OCI-LY7 (cell line): Measurements from ENCODE around the gene WWOX. TPM values are rescaled to one million over a fixed set of nuclear protein-coding genes. Genes with fewer than 3 reads are reported as not detected.

Experiments
- BruUV-seq: library from RNA; stranded (reverse); fragments of 400-500 nt; replicated peaks from 2 replicates; lab custom pipeline; 2021; lab: Mats Ljungman, UMichigan
- CTCF ChIA-PET: fragments of 300-600 bp; sonication (Branson Sonifier 250); formaldehyde crosslinking; loops from one replicate; lab custom pipeline; 2022; ENCODE audit warnings: antibody characterized with exemption; ENCODE audit not compliant: unreplicated experiment; lab: Charles Lee
- POLR2A ChIA-PET: fragments of 300-600 bp; sonication (Branson Sonifier 250); formaldehyde crosslinking; loops from one replicate; lab custom pipeline; 2022; ENCODE audit warnings: antibody characterized with exemption; lab: Charles Lee
- DNase-seq: peaks from one replicate; pipeline ENCODE4 v3.0.0-alpha.2; 2015; ENCODE audit warnings: low spot score
- H2AFZ ChIP-seq: fragments of 200-600 bp; sonication (generic), shearing (Covaris generic); 2 replicates; pipeline ENCODE4 v1.6.1; 2014; ENCODE audit warnings: mild to moderate bottlenecking, antibody characterized with exemption, low read length, moderate library complexity
- H3K27ac ChIP-seq: fragments of 200-600 bp; sonication (generic); 2 replicates; pipeline ENCODE4 v1.5.1; 2014; ENCODE audit warnings: mixed run types, low read depth, mild to moderate bottlenecking, moderate library complexity, low read length, inconsistent platforms; ENCODE audit not compliant: poor library complexity, severe bottlenecking
- H3K36me3 ChIP-seq: fragments of 200-600 bp; sonication (generic); 2 replicates; pipeline ENCODE4 v1.6.1; 2014; ENCODE audit warnings: mild to moderate bottlenecking, antibody characterized with exemption, low read length, moderate library complexity, mixed read lengths; ENCODE audit not compliant: insufficient read depth
- H3K4me1 ChIP-seq: fragments of 200-600 bp; sonication (generic); 2 replicates; pipeline ENCODE4 v1.5.1; 2014; ENCODE audit warnings: mild to moderate bottlenecking, low read length; ENCODE audit not compliant: insufficient read depth, poor library complexity, severe bottlenecking
- H3K4me2 ChIP-seq: fragments of 200-600 bp; sonication (generic); 2 replicates; pipeline ENCODE4 v1.6.1; 2014; ENCODE audit warnings: mild to moderate bottlenecking, low read length
- H3K4me3 ChIP-seq: fragments of 200-600 bp; sonication (generic); 2 replicates; pipeline ENCODE4 v1.5.1; 2014; ENCODE audit warnings: mild to moderate bottlenecking, low read depth, low read length; ENCODE audit not compliant: poor library complexity, severe bottlenecking
- H3K79me2 ChIP-seq: fragments of 200-600 bp; sonication (generic); 2 replicates; pipeline ENCODE4 v1.6.1; 2016; ENCODE audit warnings: low read depth, mild to moderate bottlenecking, low read length, moderate library complexity, mixed read lengths; ENCODE audit not compliant: insufficient read depth
- H3K9me2 ChIP-seq: fragments of 200-600 bp; sonication (generic); 2 replicates; pipeline ENCODE4 v1.6.1; 2016; ENCODE audit warnings: mild to moderate bottlenecking, low read length, mixed read lengths; ENCODE audit not compliant: insufficient read depth
- H3K9me3 ChIP-seq: fragments of 200-600 bp; sonication (generic); 2 replicates; pipeline ENCODE4 v1.6.1; 2014; ENCODE audit warnings: mild to moderate bottlenecking, mixed run types, low read length, mixed read lengths
- H4K20me1 ChIP-seq: fragments of 200-600 bp; sonication (generic); 2 replicates; pipeline ENCODE4 v1.6.1; 2014; ENCODE audit warnings: mild to moderate bottlenecking, antibody characterized with exemption, low read length, moderate library complexity, mixed read lengths; ENCODE audit not compliant: insufficient read depth
- EZH2phosphoT487 ChIP-seq: fragments of 200-600 bp; sonication (generic); IDR thresholded peaks from 2 replicates; pipeline ENCODE4 v1.6.1; 2018; ENCODE audit warnings: low read depth, borderline replicate concordance, mild to moderate bottlenecking, mixed run types, antibody characterized with exemption, low read length, moderate library complexity, mixed read lengths
- intact Hi-C: fragments of 100-400 bp; cut with micrococcal nuclease; formaldehyde crosslinking; loops from one replicate; pipeline ENCODE4 v1.10.0; 2022; ENCODE audit not compliant: unreplicated experiment
- total RNA-seq, 2 experiments: library from RNA; depleted of rRNA in 1 of 2; stranded (reverse); fragments of >200 nt in 1 of 2; shearing (Covaris generic) in 1 of 2; gene quantifications; 2 replicates each; pipeline ENCODE4 v1.2.3, GENCODE V29; 2014 to 2022
- TF ChIP-seq, protein P1 (sequence below): fragments of 200-600 bp; sonication (generic); conservative IDR thresholded peaks from 2 replicates; pipeline ENCODE4 v1.5.1; 2014; ENCODE audit warnings: mild to moderate bottlenecking, antibody characterized with exemption, low read length, moderate library complexity, mixed read lengths

WWOX gene
- total RNA-seq, 2 experiments from 2014 or later: 40.2 to 47.6 TPM

DNA sequence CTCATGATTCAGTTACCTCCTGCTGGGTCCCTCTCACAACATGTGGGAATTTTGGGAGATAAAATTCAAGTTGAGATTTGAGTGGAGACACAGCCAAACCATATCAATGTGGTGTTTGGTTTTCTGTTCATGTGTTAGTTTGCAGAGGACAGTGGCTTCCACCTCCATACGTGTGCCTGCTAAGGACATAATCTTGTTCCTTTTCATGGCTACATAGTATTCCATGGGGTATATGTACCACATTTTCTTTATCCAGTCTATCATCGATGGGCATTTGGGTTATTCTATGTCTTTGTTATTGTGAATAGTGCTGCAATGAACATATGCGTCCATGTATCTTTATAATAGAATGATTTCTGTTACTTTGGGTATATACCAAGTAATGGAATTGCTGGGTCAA, 4.5 kb upstream of the WWOX start:
- POLR2A ChIA-PET: no interaction called here
- intact Hi-C loops: no loop called here
- H3K9me3 ChIP-seq: peaks cover 14% of the 10 kb centered on the region
- no peaks in the 10 kb centered on the region for H4K20me1 ChIP-seq
- TF ChIP-seq, protein P1, sequence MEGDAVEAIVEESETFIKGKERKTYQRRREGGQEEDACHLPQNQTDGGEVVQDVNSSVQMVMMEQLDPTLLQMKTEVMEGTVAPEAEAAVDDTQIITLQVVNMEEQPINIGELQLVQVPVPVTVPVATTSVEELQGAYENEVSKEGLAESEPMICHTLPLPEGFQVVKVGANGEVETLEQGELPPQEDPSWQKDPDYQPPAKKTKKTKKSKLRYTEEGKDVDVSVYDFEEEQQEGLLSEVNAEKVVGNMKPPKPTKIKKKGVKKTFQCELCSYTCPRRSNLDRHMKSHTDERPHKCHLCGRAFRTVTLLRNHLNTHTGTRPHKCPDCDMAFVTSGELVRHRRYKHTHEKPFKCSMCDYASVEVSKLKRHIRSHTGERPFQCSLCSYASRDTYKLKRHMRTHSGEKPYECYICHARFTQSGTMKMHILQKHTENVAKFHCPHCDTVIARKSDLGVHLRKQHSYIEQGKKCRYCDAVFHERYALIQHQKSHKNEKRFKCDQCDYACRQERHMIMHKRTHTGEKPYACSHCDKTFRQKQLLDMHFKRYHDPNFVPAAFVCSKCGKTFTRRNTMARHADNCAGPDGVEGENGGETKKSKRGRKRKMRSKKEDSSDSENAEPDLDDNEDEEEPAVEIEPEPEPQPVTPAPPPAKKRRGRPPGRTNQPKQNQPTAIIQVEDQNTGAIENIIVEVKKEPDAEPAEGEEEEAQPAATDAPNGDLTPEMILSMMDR: no peak
- no peak for TF ChIP-seq EZH2phosphoT487
- H3K4me2 ChIP-seq: no peak overlapping the region
- H2AFZ ChIP-seq: no peak overlapping the region
- H3K4me3 ChIP-seq: no peak overlapping the region
- no peaks in the 10 kb centered on the region for H3K79me2 ChIP-seq
- no peaks in the 10 kb centered on the region for H3K36me3 ChIP-seq
- CTCF ChIA-PET: no interaction called here
- DNase-seq: no peak
- BruUV-seq: no TSS peak
- peaks cover 7% of the 10 kb centered on the region for H3K4me1 ChIP-seq
- H3K27ac ChIP-seq: no peak overlapping the region
- no peaks in the 10 kb centered on the region for H3K9me2 ChIP-seq

DNA sequence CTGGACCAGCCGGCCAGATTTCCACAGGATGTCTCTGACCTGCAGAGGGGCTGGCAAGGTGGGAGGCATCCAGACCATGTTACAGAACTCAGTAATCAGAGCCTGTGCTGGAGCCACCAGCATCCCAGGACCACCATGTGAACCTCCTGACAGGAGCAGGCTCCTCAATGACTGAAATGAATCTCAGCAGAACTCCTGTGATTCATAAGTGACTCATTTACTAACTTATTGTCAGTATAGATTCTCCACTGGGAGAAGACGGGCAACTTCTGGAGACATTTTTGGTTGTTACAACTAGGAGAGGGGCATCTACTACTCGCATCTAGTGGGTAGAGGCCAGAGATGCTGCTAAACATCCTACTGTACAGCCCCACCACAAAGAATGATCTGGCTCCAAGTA, 3.1 kb upstream of the WWOX start:
- Histone ChIP-seq H3K4me2 (no peak overlapping the region), H2AFZ (no peak overlapping the region), H3K27ac (no peak overlapping the region), H3K36me3 (no peaks in the 10 kb centered on the region), H3K4me3 (no peak overlapping the region), H3K79me2 (peaks cover 8% of the 10 kb centered on the region; the same call in 1 of the 2 replicates), H3K4me1 (peaks cover 11% of the 10 kb centered on the region), H3K9me3 (peaks cover 14% of the 10 kb centered on the region), H3K9me2 (no peaks in the 10 kb centered on the region), H4K20me1 (no peaks in the 10 kb centered on the region)
- intact Hi-C loops: no loop called here
- POLR2A ChIA-PET: no interaction called here
- no TSS peak for BruUV-seq
- no peak for DNase-seq
- TF ChIP-seq, protein P1: no peak
- no peak for TF ChIP-seq EZH2phosphoT487
- CTCF ChIA-PET: no interaction called here

DNA sequence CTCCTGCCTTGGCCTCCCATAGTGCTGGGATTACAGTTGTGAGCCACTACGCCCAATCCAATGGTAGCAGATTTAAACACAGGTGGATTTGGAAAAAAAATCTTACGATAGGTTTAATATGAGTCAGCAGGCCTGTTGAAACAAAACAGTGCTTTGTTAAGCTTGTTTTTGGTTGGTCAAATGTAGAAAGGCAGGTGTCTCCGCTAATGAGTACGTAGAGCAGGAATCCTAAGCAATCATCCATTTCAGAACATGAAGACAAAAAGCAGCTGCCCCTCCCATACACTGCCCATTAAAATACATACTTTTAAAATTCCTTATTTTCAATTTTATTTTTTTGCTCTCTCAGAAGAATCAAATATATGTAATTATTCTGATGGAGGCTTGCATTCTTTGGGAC, 1.9 kb upstream of the WWOX start:
- H3K4me3 ChIP-seq: no peak overlapping the region
- no TSS peak for BruUV-seq
- H3K79me2 ChIP-seq: peaks cover 8% of the 10 kb centered on the region; the same call in 1 of the 2 replicates
- H3K36me3 ChIP-seq: no peaks in the 10 kb centered on the region
- H3K27ac ChIP-seq: no peak overlapping the region
- POLR2A ChIA-PET: interaction anchor here (0.7 kb wide), 1 partner anchor 902 kb away, joined by 3 read pairs; no protein-coding TSS in a partner anchor
- no peak overlapping the region for H2AFZ ChIP-seq
- H3K4me2 ChIP-seq: no peak overlapping the region
- H3K4me1 ChIP-seq: peaks cover 11% of the 10 kb centered on the region
- DNase-seq: no peak
- CTCF ChIA-PET: interaction anchor here (0.5 kb wide), 1 partner anchor 893 kb away, joined by 4 read pairs; no protein-coding TSS in a partner anchor
- no peaks in the 10 kb centered on the region for H3K9me2 ChIP-seq
- H3K9me3 ChIP-seq: peaks cover 14% of the 10 kb centered on the region
- no peaks in the 10 kb centered on the region for H4K20me1 ChIP-seq
- TF ChIP-seq, protein P1: no peak
- no peak for TF ChIP-seq EZH2phosphoT487
- intact Hi-C loops: no loop called here
